ENCODE measurements around the gene ATF6. TPM values are rescaled to one million over a fixed set of nuclear protein-coding genes. Genes with fewer than 3 reads are reported as not detected.

ATF6 gene
- total and polyA plus RNA-seq, 2 of the 4 experiments (the other 2 are of a cell fraction), result 12.2 to 17.6 TPM

- no peak overlapping the region for H2BK5ac ChIP-seq (ENCODE audit: low read depth, low read length, poor library complexity, severe bottlenecking)
- no peak overlapping the region for H2AFZ ChIP-seq (replicated peaks; ENCODE audit: low read length, poor library complexity)
- H3K79me1 ChIP-seq (ENCODE audit: low read depth in 1 of 2, low read length in 2 of 2), result no peaks in the 10 kb centered on the region
- no peak overlapping the region for H2BK20ac ChIP-seq (ENCODE audit: low read depth, low read length)
- DNase-seq (no peak), ATAC-seq (ENCODE audit: low read depth) (no peak)
- no peak overlapping the region for H4K91ac ChIP-seq (ENCODE audit: insufficient read depth, low read depth, low read length)
- BruUV-seq (replicated peaks), result no TSS peak
- no peak overlapping the region for H3K4me2 ChIP-seq (ENCODE audit: low read depth, low read length)
- no peaks in the 10 kb centered on the region for H3K9me1 ChIP-seq (ENCODE audit: insufficient read depth, low read length)
- H3K4ac ChIP-seq (ENCODE audit: low read depth, low read length), result no peak overlapping the region
- no peak overlapping the region for H2BK15ac ChIP-seq (ENCODE audit: low read depth, low read length)
- no peak overlapping the region for H4K5ac ChIP-seq (ENCODE audit: low read depth, low read length)
- H3K56ac ChIP-seq (ENCODE audit: extremely low read depth, insufficient read depth, low read length), result no peak overlapping the region
- intact Hi-C loops (cut with micrococcal nuclease), result no loop called here
- dilution Hi-C loops (cut with HindIII; ENCODE audit: low sequenced_read_pairs, unreplicated experiment), result no loop called here
- H3K4me1 ChIP-seq (ENCODE audit: control insufficient read depth, insufficient read depth, low read length), result no peaks in the 10 kb centered on the region
- H3K14ac ChIP-seq (replicated peaks; ENCODE audit: low read depth, low read length), result no peak overlapping the region
- H2BK120ac ChIP-seq (ENCODE audit: low read depth, low read length), result no peak overlapping the region
- H4K8ac ChIP-seq (ENCODE audit: low read depth in 2 of 2, low read length in 2 of 2), result no peak overlapping the region
- no peak overlapping the region for H3K4me3 ChIP-seq (ENCODE audit: insufficient read depth, low read depth, low read length)
- peaks cover 6% of the 10 kb centered on the region; the same call in 1 of the 2 replicates for H3K27me3 ChIP-seq (ENCODE audit: control insufficient read depth, insufficient read depth, low read length)
- H4K20me1 ChIP-seq (ENCODE audit: insufficient read depth, low read length), result no peaks in the 10 kb centered on the region
- ChIA-PET CTCF (no interaction called here), POLR2A (ENCODE audit: unreplicated experiment) (no interaction called here)
- H3K27ac ChIP-seq (ENCODE audit: insufficient read depth, low read length), result no peak overlapping the region
- no peak overlapping the region for H2AK5ac ChIP-seq (ENCODE audit: low read depth, low read length)
- H3K23ac ChIP-seq (ENCODE audit: low read depth, low read length), result no peak overlapping the region
- 50% methylated on average over 1 of the region's 1 CpG; no CpG with 5 or more reads in 1 of the 2 experiments for WGBS, 2 experiments (ENCODE audit: extremely low coverage in 2 of 2, insufficient read length in 1 of 2)
- TF ChIP-seq, protein P1, sequence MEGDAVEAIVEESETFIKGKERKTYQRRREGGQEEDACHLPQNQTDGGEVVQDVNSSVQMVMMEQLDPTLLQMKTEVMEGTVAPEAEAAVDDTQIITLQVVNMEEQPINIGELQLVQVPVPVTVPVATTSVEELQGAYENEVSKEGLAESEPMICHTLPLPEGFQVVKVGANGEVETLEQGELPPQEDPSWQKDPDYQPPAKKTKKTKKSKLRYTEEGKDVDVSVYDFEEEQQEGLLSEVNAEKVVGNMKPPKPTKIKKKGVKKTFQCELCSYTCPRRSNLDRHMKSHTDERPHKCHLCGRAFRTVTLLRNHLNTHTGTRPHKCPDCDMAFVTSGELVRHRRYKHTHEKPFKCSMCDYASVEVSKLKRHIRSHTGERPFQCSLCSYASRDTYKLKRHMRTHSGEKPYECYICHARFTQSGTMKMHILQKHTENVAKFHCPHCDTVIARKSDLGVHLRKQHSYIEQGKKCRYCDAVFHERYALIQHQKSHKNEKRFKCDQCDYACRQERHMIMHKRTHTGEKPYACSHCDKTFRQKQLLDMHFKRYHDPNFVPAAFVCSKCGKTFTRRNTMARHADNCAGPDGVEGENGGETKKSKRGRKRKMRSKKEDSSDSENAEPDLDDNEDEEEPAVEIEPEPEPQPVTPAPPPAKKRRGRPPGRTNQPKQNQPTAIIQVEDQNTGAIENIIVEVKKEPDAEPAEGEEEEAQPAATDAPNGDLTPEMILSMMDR (conservative IDR thresholded peaks at IDR 0.05; ENCODE audit: low read depth, low read length), result no peak
- TF ChIP-seq MAZ (IDR thresholded peaks at IDR 0.05; ENCODE audit: borderline replicate concordance, low read depth, low read length), result no peak
- TF ChIP-seq, protein P2, sequence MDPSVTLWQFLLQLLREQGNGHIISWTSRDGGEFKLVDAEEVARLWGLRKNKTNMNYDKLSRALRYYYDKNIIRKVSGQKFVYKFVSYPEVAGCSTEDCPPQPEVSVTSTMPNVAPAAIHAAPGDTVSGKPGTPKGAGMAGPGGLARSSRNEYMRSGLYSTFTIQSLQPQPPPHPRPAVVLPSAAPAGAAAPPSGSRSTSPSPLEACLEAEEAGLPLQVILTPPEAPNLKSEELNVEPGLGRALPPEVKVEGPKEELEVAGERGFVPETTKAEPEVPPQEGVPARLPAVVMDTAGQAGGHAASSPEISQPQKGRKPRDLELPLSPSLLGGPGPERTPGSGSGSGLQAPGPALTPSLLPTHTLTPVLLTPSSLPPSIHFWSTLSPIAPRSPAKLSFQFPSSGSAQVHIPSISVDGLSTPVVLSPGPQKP (IDR thresholded peaks at IDR 0.05; ENCODE audit: borderline replicate concordance, low read depth, low read length), result no peak
- H3K9ac ChIP-seq (ENCODE audit: low read depth, low read length), result no peak overlapping the region
- no peaks in the 10 kb centered on the region for H3K36me3 ChIP-seq (ENCODE audit: control insufficient read depth, insufficient read depth, low read length)
- no peak overlapping the region for H2AK9ac ChIP-seq (replicated peaks; ENCODE audit: low read depth, low read length, poor library complexity)
- H3K18ac ChIP-seq (ENCODE audit: low read depth, low read length), result no peak overlapping the region
- in situ Hi-C loops (cut with MboI; ENCODE audit: low sequenced_read_pairs), result no loop called here
- H3K9me3 ChIP-seq (ENCODE audit: control insufficient read depth, insufficient read depth, low read length), result no peaks in the 10 kb centered on the region
Measured at GRCh38 chr1:161997152-161997551, 231.0 kb downstream of the ATF6 start.
